NT2/D1 (cell line): ENCODE measurements around the gene TNS3.

Experiments used
- YY1 ChIP-seq: IDR thresholded peaks from 2 replicates; pipeline ENCODE4 v1.6.1; 2011; ENCODE audit not compliant: insufficient read length, insufficient read depth
- ZNF274 ChIP-seq: IDR thresholded peaks from 2 replicates; pipeline ENCODE4 v1.6.1; 2011; ENCODE audit warnings: mild to moderate bottlenecking, low read depth, low read length

DNA sequence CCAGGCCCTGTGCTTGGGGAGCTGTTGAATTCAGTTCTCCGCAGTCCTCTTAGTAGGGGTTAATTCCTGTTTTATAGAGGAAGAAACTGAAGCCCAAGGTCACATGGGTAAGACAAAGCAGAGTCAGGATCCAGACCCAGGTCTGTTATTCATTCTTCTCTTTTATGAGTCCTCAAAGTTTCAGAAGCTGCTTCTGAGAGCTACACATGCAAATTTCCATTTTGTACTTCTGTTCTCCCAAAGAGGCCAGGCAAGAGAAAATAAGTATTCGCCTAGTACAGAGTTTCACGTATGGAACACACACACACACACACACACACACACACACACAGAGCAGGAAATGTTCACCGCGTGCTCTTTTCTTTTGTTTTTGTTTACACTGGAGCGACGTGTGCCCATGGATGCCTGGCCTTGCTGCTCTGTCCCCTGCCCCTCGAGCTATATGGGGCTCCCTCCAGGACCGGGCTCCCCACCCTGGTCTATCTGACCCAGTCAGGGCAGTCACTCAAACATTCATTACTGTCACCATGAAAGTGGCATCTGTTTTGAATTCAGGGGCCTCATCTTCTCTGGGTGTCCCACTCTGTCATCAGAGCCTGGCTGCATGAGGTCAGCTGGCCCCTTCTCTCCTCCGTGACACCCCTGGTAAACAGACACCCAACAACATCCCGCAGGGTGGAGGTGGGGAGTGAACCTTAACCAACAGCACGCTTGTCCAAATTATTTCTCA is 84.4 kb downstream of the TNS3 start:
- TF ChIP-seq YY1 (no peak), ZNF274 (no peak)
